ENCODE results near the gene ZNF423. TPM values are rescaled to one million over a fixed set of nuclear protein-coding genes. Genes with fewer than 3 reads are reported as not detected.

Gene ZNF423
- total RNA-seq, 2 experiments from 2014 or later, result not detected

DNA sequence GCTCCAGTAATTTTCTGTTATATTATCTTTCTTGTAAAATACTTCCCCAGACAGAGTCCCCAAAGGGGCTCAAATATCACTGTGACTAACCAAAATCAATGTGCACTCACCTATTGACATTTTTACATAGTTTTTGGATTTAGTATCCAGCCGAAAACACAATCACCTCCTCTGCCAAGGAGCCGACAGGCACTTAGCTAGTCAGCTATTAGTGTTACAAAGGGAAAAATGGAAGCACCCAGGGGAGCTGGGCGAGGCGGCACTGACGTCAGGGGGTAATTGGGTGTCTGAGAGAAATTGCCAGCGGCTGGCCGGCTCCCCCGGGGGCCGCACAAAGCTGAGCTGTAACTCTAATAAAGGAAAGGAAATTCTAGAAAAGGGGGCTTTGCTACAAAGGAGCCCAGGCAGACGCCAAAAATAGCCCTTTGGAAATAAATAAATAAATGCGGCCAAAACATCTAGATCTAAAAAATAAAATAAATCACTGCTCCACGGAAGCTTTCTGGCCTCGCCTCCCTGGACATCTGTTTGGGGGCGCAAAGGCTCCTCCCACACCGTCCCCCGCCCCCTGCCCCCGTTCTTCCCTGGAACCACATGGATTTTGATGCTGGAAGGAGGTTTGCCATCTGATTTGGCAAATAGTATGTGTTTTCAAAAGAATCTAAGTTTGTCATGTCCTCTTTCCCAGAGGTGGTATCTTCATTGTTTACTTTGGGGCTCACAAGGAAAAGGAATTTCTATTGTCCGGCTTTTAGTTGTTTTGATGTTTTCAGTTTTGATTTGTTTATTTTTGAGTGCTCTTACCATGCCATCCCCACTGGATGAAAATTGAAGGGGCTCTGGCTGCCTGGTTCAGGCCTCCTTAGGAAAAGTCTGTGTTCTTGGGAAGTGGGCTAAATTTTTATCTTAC is 156.7 kb downstream of the ZNF423 start:
- no peaks in the 10 kb centered on the region for H3K9me3 Mint-ChIP-seq
- H3K27me3 Mint-ChIP-seq, result peaks cover 5% of the 10 kb centered on the region
- POLR2A ChIA-PET, result no interaction called here
- H3K4me1 Mint-ChIP-seq, result no peaks in the 10 kb centered on the region
- no peak overlapping the region for H3K4me3 Mint-ChIP-seq
- H3K36me3 Mint-ChIP-seq (ENCODE audit: low read depth), result no peaks in the 10 kb centered on the region
- no peak for DNase-seq
- CTCF ChIA-PET, result no interaction called here
- H3K27ac Mint-ChIP-seq, result no peak overlapping the region

DNA sequence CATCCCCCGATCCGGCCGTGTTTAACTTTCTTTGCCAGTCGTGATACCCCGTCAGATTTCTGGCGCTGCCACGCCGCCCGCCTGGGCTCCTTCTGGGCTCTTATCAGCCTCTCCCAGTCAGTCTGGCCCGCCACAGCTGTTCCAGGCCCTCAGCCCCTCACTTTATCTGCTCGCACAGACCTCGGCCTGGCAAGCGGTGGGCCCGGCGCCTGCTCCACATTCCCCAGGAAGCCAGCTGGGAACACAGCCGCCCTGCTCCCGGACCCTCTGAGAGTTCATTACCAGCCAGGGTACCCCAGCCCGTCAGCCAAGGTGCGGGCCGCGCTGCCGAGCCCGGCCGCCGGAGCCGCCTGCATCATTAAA is 157.5 kb downstream of the ZNF423 start:
- Mint-ChIP-seq H3K27me3 (peaks cover 5% of the 10 kb centered on the region), H3K4me1 (no peaks in the 10 kb centered on the region), H3K9me3 (no peaks in the 10 kb centered on the region), H3K27ac (no peak overlapping the region), H3K4me3 (no peak overlapping the region), H3K36me3 (ENCODE audit: low read depth) (no peaks in the 10 kb centered on the region)
- DNase-seq, result no peak
- ChIA-PET CTCF (no interaction called here), POLR2A (no interaction called here)

- Mint-ChIP-seq H3K4me1 (no peaks in the 10 kb centered on the region), H3K4me3 (no peak overlapping the region), H3K27ac (no peak overlapping the region), H3K9me3 (no peaks in the 10 kb centered on the region), H3K36me3 (ENCODE audit: low read depth) (no peaks in the 10 kb centered on the region), H3K27me3 (peaks cover 5% of the 10 kb centered on the region)
- CTCF ChIA-PET, result no interaction called here
- POLR2A ChIA-PET, result no interaction called here
- no peak for DNase-seq
Observed at GRCh38 chr16:49697631-49698452, 158.1 kb downstream of the ZNF423 start.

- H3K36me3 Mint-ChIP-seq (ENCODE audit: low read depth), result no peaks in the 10 kb centered on the region
- H3K4me3 Mint-ChIP-seq, result no peak overlapping the region
- H3K4me1 Mint-ChIP-seq, result no peaks in the 10 kb centered on the region
- no peaks in the 10 kb centered on the region for H3K9me3 Mint-ChIP-seq
- ChIA-PET POLR2A (no interaction called here), CTCF (no interaction called here)
- peaks cover 5% of the 10 kb centered on the region for H3K27me3 Mint-ChIP-seq
- H3K27ac Mint-ChIP-seq, result no peak overlapping the region
- no peak for DNase-seq
Observed at GRCh38 chr16:49696414-49697101, 159.4 kb downstream of the ZNF423 start.

DNA sequence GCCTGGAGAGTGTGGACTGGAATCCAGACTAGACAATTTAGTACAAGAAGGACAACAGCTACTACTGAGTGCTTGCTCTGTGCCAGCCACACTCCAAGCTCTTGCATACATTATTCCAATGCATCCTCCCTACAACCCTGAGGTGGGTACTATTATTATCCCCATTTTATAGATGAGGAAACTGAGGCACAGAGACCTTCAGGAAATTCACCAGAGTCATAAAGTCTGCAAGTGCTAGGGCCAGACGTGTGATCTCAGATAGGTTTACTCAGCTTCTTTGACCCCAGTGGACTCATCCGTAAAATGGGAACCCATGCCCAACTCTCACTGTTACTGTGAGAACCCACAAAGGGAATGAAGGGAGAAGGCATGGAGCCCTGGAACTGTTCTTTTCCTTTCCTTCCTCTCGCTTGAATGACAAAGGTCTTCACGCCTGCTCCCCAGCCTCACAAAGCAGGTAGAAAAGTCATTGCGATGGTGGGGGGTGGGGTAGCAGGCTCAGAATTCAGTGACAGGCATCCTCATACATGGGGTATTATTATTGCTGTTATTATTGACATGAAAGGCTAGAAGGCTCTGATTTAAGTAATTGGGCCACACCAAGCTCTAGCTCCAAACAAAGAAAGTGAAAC is 160.0 kb downstream of the ZNF423 start:
- H3K4me1 Mint-ChIP-seq, result no peaks in the 10 kb centered on the region
- peaks cover 3% of the 10 kb centered on the region for H3K27me3 Mint-ChIP-seq
- DNase-seq, result no peak
- no peaks in the 10 kb centered on the region for H3K36me3 Mint-ChIP-seq (ENCODE audit: low read depth)
- H3K4me3 Mint-ChIP-seq, result no peak overlapping the region
- ChIA-PET POLR2A (no interaction called here), CTCF (no interaction called here)
- no peaks in the 10 kb centered on the region for H3K9me3 Mint-ChIP-seq
- no peak overlapping the region for H3K27ac Mint-ChIP-seq

GRCh38 chr16:49693445-49693844 is 162.5 kb downstream of the ZNF423 start:
- Mint-ChIP-seq H3K27me3 (no peaks in the 10 kb centered on the region), H3K27ac (no peak overlapping the region), H3K9me3 (no peaks in the 10 kb centered on the region), H3K36me3 (ENCODE audit: low read depth) (no peaks in the 10 kb centered on the region), H3K4me1 (no peaks in the 10 kb centered on the region), H3K4me3 (no peak overlapping the region)
- DNase-seq, result no peak
- ChIA-PET CTCF (no interaction called here), POLR2A (no interaction called here)

GRCh38 chr16:49690778-49691177 is 165.1 kb downstream of the ZNF423 start:
- no peaks in the 10 kb centered on the region for H3K36me3 Mint-ChIP-seq (ENCODE audit: low read depth)
- DNase-seq, result no peak
- ChIA-PET CTCF (no interaction called here), POLR2A (no interaction called here)
- no peaks in the 10 kb centered on the region for H3K4me1 Mint-ChIP-seq
- peaks cover 1% of the 10 kb centered on the region for H3K27me3 Mint-ChIP-seq
- H3K27ac Mint-ChIP-seq, result no peak overlapping the region
- H3K4me3 Mint-ChIP-seq, result no peak overlapping the region
- H3K9me3 Mint-ChIP-seq, result no peaks in the 10 kb centered on the region

- POLR2A ChIA-PET, result no interaction called here
- no peak overlapping the region for H3K4me3 Mint-ChIP-seq
- H3K4me1 Mint-ChIP-seq, result no peaks in the 10 kb centered on the region
- CTCF ChIA-PET, result no interaction called here
- no peaks in the 10 kb centered on the region for H3K36me3 Mint-ChIP-seq (ENCODE audit: low read depth)
- H3K27me3 Mint-ChIP-seq, result peaks cover 1% of the 10 kb centered on the region
- H3K27ac Mint-ChIP-seq, result no peak overlapping the region
- DNase-seq, result no peak
- H3K9me3 Mint-ChIP-seq, result no peaks in the 10 kb centered on the region
Observed at GRCh38 chr16:49688036-49688697, 167.7 kb downstream of the ZNF423 start.

DNA sequence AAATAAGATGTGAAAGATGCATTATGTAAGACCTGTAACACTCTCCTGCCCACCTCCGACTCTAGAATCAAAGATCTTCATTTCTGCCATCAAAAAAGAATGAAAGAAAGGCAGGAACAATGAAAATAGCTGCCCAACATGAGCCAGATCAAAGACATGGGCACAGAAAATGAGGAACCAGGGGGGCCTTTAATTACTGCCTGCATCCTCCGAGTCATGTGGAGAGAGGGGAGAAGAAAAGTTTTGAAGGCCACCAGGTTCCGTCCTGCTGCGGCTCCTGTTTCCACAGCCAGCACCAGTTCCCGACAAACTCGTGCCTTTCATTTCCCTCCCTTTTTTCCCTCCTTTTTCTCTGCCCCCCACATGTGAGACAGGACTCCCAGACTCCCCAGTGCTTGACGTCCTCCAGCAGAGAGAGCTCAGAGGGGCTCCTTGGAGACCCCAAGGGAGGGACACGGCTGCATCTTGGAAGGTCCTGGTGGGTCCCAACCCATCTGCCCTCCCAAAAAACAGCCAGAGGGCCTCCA is 168.4 kb downstream of the ZNF423 start:
- POLR2A ChIA-PET, result no interaction called here
- no peak for DNase-seq
- Mint-ChIP-seq H3K27ac (no peak overlapping the region), H3K36me3 (ENCODE audit: low read depth) (no peaks in the 10 kb centered on the region), H3K4me1 (no peaks in the 10 kb centered on the region), H3K9me3 (no peaks in the 10 kb centered on the region), H3K27me3 (peaks cover 1% of the 10 kb centered on the region), H3K4me3 (no peak overlapping the region)
- CTCF ChIA-PET, result no interaction called here

DNA sequence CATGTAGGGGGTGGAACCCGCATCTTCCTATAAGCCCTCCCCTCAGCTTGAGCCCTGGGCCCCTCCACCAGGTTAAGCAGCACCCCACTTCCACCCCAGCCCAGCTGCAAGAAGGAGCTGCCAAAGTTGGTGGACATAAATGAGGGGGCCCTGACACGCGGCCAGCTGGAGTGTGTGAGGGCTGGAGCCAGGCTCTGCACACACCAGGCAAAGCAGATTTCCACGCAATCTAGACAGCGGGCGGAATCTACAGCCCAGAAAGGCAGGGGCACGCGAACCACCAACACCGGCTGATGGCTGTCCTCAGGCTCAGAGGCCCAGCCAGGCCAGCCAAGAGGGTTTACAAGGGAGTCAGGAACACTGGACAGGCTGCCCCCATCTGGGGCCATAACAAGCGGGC is 171.2 kb downstream of the ZNF423 start:
- ChIA-PET CTCF (no interaction called here), POLR2A (no interaction called here)
- Mint-ChIP-seq H3K27me3 (peaks cover 1% of the 10 kb centered on the region), H3K4me3 (no peak overlapping the region), H3K4me1 (no peaks in the 10 kb centered on the region), H3K36me3 (ENCODE audit: low read depth) (no peaks in the 10 kb centered on the region), H3K9me3 (no peaks in the 10 kb centered on the region), H3K27ac (no peak overlapping the region)
- DNase-seq, result no peak

DNA sequence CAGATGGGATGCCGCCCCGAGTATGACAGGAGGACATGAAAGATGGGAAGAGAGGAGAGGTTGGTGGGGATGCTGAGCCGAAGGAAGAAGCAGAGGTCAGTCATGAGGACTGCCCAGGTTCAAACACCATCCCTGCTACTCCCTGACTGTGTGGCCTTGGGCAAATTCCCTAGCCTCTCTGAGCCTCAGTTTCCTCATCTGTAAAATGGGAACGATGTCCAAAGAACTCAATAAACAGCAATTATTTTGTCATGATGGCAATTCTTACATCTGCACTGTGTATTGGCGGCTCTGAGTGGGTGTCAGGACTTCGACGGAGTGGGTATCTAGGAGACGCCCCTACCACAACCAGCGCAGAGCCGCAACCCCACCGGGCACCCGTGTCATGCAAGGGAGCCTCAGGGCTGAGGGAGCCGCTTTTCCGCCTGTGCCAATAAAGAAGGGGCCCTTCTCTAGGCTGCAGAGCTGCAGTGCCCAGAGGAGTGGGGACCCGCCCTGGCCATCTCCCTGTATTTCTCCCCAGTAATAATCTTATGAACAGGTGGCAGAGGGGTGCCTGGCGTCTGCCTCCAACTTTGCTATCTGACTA is 173.2 kb downstream of the ZNF423 start:
- H3K36me3 Mint-ChIP-seq (ENCODE audit: low read depth), result no peaks in the 10 kb centered on the region
- peaks cover 1% of the 10 kb centered on the region for H3K27me3 Mint-ChIP-seq
- H3K4me3 Mint-ChIP-seq, result no peak overlapping the region
- DNase-seq, result no peak
- H3K27ac Mint-ChIP-seq, result no peak overlapping the region
- ChIA-PET CTCF (no interaction called here), POLR2A (no interaction called here)
- H3K4me1 Mint-ChIP-seq, result no peaks in the 10 kb centered on the region
- H3K9me3 Mint-ChIP-seq, result no peaks in the 10 kb centered on the region

DNA sequence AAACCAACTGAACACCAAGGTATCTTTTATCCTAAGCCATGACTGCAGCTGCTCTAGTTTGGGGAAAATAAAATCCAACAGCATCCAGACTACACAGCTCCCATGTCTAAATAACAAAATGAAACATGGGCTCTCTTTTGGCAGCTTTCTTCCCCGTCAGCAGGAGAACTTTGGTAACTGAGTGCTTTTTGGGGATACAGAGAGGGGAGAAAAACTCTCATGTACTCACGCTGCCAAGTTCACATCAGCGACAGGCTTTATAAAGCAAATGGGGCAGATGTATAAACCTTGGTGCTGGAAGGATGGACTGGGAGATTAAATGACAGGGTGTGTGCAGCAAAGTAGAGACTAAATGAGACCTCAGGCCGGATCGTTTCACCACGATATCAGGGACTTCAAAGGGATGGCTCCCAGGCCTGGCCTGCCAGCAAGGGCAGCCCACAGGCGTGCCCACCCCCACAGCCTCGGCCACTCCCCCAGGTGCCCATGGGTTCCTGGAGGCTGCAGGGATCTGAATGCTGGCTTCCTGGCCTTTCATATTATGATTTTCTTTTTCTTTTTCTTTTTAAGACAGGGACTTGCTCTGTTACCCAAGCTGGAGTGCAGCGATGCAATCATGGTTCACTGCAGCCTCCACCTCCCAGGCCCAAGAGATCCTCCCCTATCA is 174.6 kb downstream of the ZNF423 start:
- ChIA-PET POLR2A (no interaction called here), CTCF (no interaction called here)
- Mint-ChIP-seq H3K4me3 (no peak overlapping the region), H3K36me3 (ENCODE audit: low read depth) (no peaks in the 10 kb centered on the region), H3K27ac (no peak overlapping the region), H3K4me1 (no peaks in the 10 kb centered on the region), H3K9me3 (no peaks in the 10 kb centered on the region), H3K27me3 (no peaks in the 10 kb centered on the region)
- no peak for DNase-seq

Data from activated CD4-positive, alpha-beta memory T cell treated with anti-CD3 and anti-CD28 coated beads, Interleukin-2, amount 10 ng/mL, durations not matched to agents 7 days and 5 days (primary cell).